ENCODE measurements around the gene WNT4.

DNA sequence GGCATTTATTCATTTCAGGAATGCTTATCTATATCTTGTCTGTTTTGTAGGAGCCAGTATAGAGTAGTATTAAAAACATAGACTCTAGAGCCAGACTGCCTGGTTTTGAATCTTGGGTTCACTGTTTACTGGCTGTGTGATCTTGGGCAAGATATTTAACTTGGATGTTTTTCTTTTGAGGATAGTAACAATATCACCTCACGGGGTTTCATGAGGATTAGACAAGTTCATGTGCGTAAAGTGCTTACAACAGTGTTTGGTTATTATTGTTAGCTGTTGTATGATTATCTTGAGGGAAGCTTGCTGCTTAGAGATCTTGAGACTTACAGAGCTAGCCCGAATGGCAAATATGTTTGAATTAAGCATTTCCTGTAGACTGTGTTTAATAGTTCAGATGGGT, 40.2 kb downstream of the WNT4 start:
- TF ChIP-seq POLR2AphosphoS5 (IDR thresholded peaks at IDR 0.05) = no peak
- TF ChIP-seq, protein P1, sequence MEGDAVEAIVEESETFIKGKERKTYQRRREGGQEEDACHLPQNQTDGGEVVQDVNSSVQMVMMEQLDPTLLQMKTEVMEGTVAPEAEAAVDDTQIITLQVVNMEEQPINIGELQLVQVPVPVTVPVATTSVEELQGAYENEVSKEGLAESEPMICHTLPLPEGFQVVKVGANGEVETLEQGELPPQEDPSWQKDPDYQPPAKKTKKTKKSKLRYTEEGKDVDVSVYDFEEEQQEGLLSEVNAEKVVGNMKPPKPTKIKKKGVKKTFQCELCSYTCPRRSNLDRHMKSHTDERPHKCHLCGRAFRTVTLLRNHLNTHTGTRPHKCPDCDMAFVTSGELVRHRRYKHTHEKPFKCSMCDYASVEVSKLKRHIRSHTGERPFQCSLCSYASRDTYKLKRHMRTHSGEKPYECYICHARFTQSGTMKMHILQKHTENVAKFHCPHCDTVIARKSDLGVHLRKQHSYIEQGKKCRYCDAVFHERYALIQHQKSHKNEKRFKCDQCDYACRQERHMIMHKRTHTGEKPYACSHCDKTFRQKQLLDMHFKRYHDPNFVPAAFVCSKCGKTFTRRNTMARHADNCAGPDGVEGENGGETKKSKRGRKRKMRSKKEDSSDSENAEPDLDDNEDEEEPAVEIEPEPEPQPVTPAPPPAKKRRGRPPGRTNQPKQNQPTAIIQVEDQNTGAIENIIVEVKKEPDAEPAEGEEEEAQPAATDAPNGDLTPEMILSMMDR (IDR thresholded peaks at IDR 0.05) = no peak

Data from upper lobe of left lung (tissue), 4 donors.